GM12878 (cell line): ENCODE data around the gene DUOXA2. TPM values are rescaled to one million over a fixed set of nuclear protein-coding genes. Genes with fewer than 3 reads are reported as not detected.
A peak's percentile ranks its signal among the peaks of the same experiment; 100 is the strongest.

ENCODE experiments used
- ATAC-seq: fragments of 200-7000 bp; cut with Tn5 transposase; 3 replicates; pipeline ENCODE4 v1.9.1; 2020; ENCODE audit warnings: mild to moderate bottlenecking, moderate library complexity
- BruUV-seq: library from RNA; stranded (reverse); fragments of 400-500 nt; replicated peaks from 2 replicates; lab custom pipeline; 2021; lab: Mats Ljungman, UMichigan
- CTCF ChIA-PET: fragments of 300-600 bp; sonication (Branson Sonifier 250); formaldehyde crosslinking; extraction: SDS; loops from one replicate; lab custom pipeline; 2021; ENCODE audit warnings: inconsistent platforms; lab: Yijun Ruan, JAX
- POLR2A ChIA-PET: fragments of 350-600 bp; formaldehyde crosslinking; extraction: SDS; loops from one replicate; lab custom pipeline; 2021; ENCODE audit warnings: inconsistent platforms; lab: Charles Lee
- RAD21 ChIA-PET: fragments of 300-600 bp; sonication (Branson Sonifier 250); formaldehyde crosslinking; loops from one replicate; lab custom pipeline; 2023; ENCODE audit warnings: antibody characterized with exemption; ENCODE audit not compliant: unreplicated experiment; lab: Charles Lee
- SMC1A ChIA-PET: fragments of 300-600 bp; sonication (Branson Sonifier 250); formaldehyde crosslinking; loops from one replicate; lab custom pipeline; 2023; ENCODE audit not compliant: unreplicated experiment, uncharacterized antibody; lab: Charles Lee
- DNase-seq: peaks from one replicate; pipeline ENCODE4 v3.0.0-alpha.2; 2011; ENCODE audit warnings: low read depth, low spot score
- FAIRE-seq: peaks from 3 replicates; lab custom pipeline; 2011; peaks lifted over from hg19 to GRCh38; lab: Jason Lieb, UNC
- H2AFZ ChIP-seq: 2 replicates; pipeline ENCODE4 v1.6.0; 2011; ENCODE audit warnings: low read depth, low read length, control low read depth; ENCODE audit not compliant: control insufficient read depth
- H3K27ac ChIP-seq: 2 replicates; pipeline ENCODE4 v1.5.1; 2011; ENCODE audit warnings: control low read depth; ENCODE audit not compliant: control insufficient read depth, insufficient read depth
- H3K27me3 ChIP-seq, 2 experiments: replicated peaks in 1 of 2; 2 replicates each; pipeline versions ENCODE4 v1.6.0 to v1.6.1; 2011; ENCODE audit warnings: low read length in 1 of 2; ENCODE audit not compliant: control insufficient read depth in 2 of 2, insufficient read depth in 2 of 2
- H3K36me3 ChIP-seq, 2 experiments: 2 replicates each; pipeline ENCODE4 v1.5.1; 2011; ENCODE audit warnings: low read length in 1 of 2; ENCODE audit not compliant: control insufficient read depth in 2 of 2, insufficient read depth in 2 of 2
- H3K4me1 ChIP-seq: 2 replicates; pipeline ENCODE4 v1.6.1; 2011; ENCODE audit warnings: mild to moderate bottlenecking, low read length, moderate library complexity, mixed read lengths; ENCODE audit not compliant: control insufficient read depth, insufficient read depth
- H3K4me2 ChIP-seq: 2 replicates; pipeline ENCODE4 v1.6.0; 2011; ENCODE audit warnings: control low read depth; ENCODE audit not compliant: control insufficient read depth, insufficient read depth
- H3K4me3 ChIP-seq: fragments of 200-600 bp; sonication (generic); 2 replicates; pipeline ENCODE4 v1.5.1; 2016
- H3K79me2 ChIP-seq: 2 replicates; pipeline ENCODE4 v1.6.0; 2011; ENCODE audit warnings: low read length; ENCODE audit not compliant: control insufficient read depth, insufficient read depth
- H3K9ac ChIP-seq: 2 replicates; pipeline ENCODE4 v1.8.0; 2011; ENCODE audit warnings: low read length, control low read depth, mixed read lengths; ENCODE audit not compliant: control insufficient read depth, insufficient read depth
- H3K9me3 ChIP-seq: replicated peaks from 3 replicates; pipeline ENCODE4 v1.5.1; 2011; ENCODE audit warnings: mild to moderate bottlenecking, low read length; ENCODE audit not compliant: control insufficient read depth, insufficient read depth
- H4K20me1 ChIP-seq: 2 replicates; pipeline ENCODE4 v1.6.0; 2011; ENCODE audit not compliant: control insufficient read depth, insufficient read depth
- FOXM1 ChIP-seq: IDR thresholded peaks from 2 replicates; pipeline ENCODE4 v1.6.1; 2012; ENCODE audit warnings: low read depth, mild to moderate bottlenecking, inconsistent platforms, low read length, moderate library complexity
- RAD51 ChIP-seq: fragments of 450-650 bp; IDR thresholded peaks from 2 replicates; pipeline ENCODE4 v1.6.1; 2016; ENCODE audit warnings: moderate library complexity, mild to moderate bottlenecking, inconsistent platforms
- RB1 ChIP-seq: fragments of 450-650 bp; formaldehyde crosslinking; IDR thresholded peaks from 2 replicates; pipeline ENCODE4 v1.6.1; 2017; ENCODE audit warnings: mild to moderate bottlenecking, borderline replicate concordance
- SIX5 ChIP-seq: IDR thresholded peaks from 2 replicates; pipeline ENCODE4 v1.6.1; 2011; ENCODE audit warnings: mild to moderate bottlenecking, low read depth, low read length, moderate library complexity; ENCODE audit not compliant: severe bottlenecking
- SPI1 ChIP-seq: IDR thresholded peaks from 2 replicates; pipeline ENCODE4 v1.6.1; 2011; ENCODE audit warnings: low read depth, mild to moderate bottlenecking, low read length, moderate library complexity, borderline replicate concordance; ENCODE audit not compliant: insufficient read depth
- STAT1 ChIP-seq: fragments of 450-650 bp; conservative IDR thresholded peaks from 2 replicates; pipeline ENCODE4 v1.6.1; 2014; ENCODE audit warnings: antibody characterized with exemption, mild to moderate bottlenecking
- STAT3 ChIP-seq: IDR thresholded peaks from 2 replicates; pipeline ENCODE4 v1.6.1; 2011; ENCODE audit warnings: low read depth, low read length, improper control_type of control experiment
- TARDBP ChIP-seq: IDR thresholded peaks from 2 replicates; pipeline ENCODE4 v1.6.1; 2016; ENCODE audit warnings: borderline replicate concordance
- TCF3 ChIP-seq: IDR thresholded peaks from 2 replicates; pipeline ENCODE4 v1.6.1; 2012; ENCODE audit warnings: low read depth, mild to moderate bottlenecking, low read length, borderline replicate concordance; ENCODE audit not compliant: insufficient read depth
- USF1 ChIP-seq: IDR thresholded peaks from 2 replicates; pipeline ENCODE4 v1.6.1; 2011; ENCODE audit warnings: borderline replicate concordance, low read depth, mild to moderate bottlenecking, moderate library complexity, mixed read lengths, low read length; ENCODE audit not compliant: insufficient read depth; ENCODE audit errors: extremely low read length
- ZSCAN29 ChIP-seq: fragments of 450-650 bp; IDR thresholded peaks from 2 replicates; pipeline ENCODE4 v1.6.1; 2017; ENCODE audit warnings: mild to moderate bottlenecking, moderate library complexity
- WGBS: methylation state at CpG from one replicate; pipeline ENCODE4 v1.1.6; 2016; ENCODE audit warnings: low lambda C conversion rate; ENCODE audit not compliant: insufficient replicate concordance, insufficient coverage; ENCODE audit errors: missing lambda C conversion rate; 5-methylcytosine and 5-hydroxymethylcytosine counted together
- in situ Hi-C: fragments of 300-500 bp; cut with MboI; formaldehyde crosslinking; loops from 9 replicates; pipeline ENCODE4 v1.14.3; 2018; ENCODE audit warnings: mixed read lengths
- intact Hi-C: fragments of 100-400 bp; cut with micrococcal nuclease; formaldehyde crosslinking; loops from one replicate; pipeline ENCODE4 v1.14.2; 2022; ENCODE audit not compliant: unreplicated experiment
- polyA plus RNA-seq, 11 experiments: library from polyadenylated mRNA; depleted of rRNA in 4 of 11; unstranded in 6 of 11; stranded (reverse) in 5 of 11; fragments of >200 nt; fragmentation: Nextera tagmentation in 4 of 11; fragmentation: Illumina TruSeq in 1 of 11; extraction: Ambion mirVana in 4 of 11; extraction: Trizol in 1 of 11; gene quantifications; 1 replicate in 1 of 11; 2 replicates in 10 of 11; pipeline versions ENCODE4 v1.2.1 to v1.2.3, GENCODE V29; 2011 to 2016; ENCODE audit warnings: inconsistent platforms in 2 of 11, missing spikeins in 2 of 11, low read depth in 1 of 11
- total RNA-seq, 4 experiments: library from RNA; depleted of rRNA in 3 of 4; stranded (reverse); fragments of >200 nt in 3 of 4; fragmentation: Illumina TruSeq in 1 of 4; extraction: Trizol in 1 of 4; gene quantifications; 2 replicates each; pipeline versions ENCODE4 v1.2.1 to v1.2.3, GENCODE V29; 2013 to 2021
- TF ChIP-seq, protein P1 (sequence below): IDR thresholded peaks from 2 replicates; pipeline ENCODE4 v1.6.1; 2012; ENCODE audit warnings: low read depth, low read length, improper control_type of control experiment
- TF ChIP-seq, protein P2 (sequence below): fragments of 450-650 bp; IDR thresholded peaks from 2 replicates; pipeline ENCODE4 v1.6.1; 2017; ENCODE audit warnings: mild to moderate bottlenecking, moderate library complexity
- TF ChIP-seq, protein P3 (sequence below): fragments of 150-350 bp; IDR thresholded peaks from 2 replicates; pipeline ENCODE4 v1.6.1; 2014; ENCODE audit warnings: mild to moderate bottlenecking, low read depth, low read length

The DUOXA2 gene
- total and polyA plus RNA-seq, 10 of the 15 experiments (the other 5 are each of a cell fraction or from before 2014, with no cell fraction given) = not detected

GRCh38 chr15:45165536-45165935 lies 51.4 kb downstream of the DUOXA2 start (continued):
- TF ChIP-seq USF1 (no peak), STAT1 (no peak), TARDBP (no peak), SIX5 (no peak), FOXM1 (no peak), ZSCAN29 (no peak), STAT3 (no peak)
- TF ChIP-seq, protein P1, sequence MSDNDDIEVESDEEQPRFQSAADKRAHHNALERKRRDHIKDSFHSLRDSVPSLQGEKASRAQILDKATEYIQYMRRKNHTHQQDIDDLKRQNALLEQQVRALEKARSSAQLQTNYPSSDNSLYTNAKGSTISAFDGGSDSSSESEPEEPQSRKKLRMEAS = no peak

DNA sequence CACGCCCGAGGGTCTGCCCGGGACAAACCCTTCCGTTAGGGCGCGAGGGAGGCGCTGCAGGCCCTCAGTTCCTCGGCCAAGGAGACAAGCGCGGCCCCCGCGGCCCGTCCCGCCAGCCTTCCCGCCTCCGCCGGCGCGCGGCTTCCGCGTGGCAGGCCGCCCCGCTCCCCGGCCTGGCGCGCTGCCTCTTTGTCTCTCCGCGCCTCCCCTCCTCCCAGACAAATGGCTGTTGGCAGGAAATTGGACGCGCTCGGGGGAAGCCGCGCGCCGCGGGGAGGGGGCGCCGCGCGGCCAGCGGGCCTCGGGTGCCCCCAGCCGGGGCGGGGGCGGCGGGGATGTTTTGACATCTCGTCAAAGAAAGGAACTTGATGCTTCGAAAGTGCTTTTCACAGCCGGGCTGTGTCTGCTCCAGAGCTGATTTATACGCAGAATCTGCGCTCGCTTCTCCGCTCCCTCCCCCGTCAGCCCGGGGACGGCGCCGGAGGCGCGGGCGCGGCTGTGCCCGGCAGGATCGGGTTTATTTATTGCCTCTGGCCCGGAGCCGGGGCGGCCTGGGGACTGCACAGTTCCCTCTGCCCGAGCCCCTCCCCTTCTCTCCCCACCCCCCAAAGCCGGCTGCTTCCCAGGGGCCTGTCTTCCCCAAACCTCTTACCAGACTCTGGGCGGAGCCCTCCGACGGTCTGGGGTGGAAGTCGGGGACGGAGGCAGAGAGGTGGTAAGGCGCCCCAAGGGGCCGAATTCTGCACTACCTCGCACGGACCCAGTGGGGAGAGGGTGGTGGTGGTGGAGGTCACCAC lies 52.9 kb downstream of the DUOXA2 start:
- peak; percentile 51 for DNase-seq
- SMC1A ChIA-PET = interaction anchor here (2.1 to 9.7 kb wide), 2 partner anchors 23 to 36 kb away, joined by 5 to 159 read pairs; no protein-coding TSS in a partner anchor
- 1% methylated on average over 54 of the region's 79 CpGs for WGBS
- TF ChIP-seq RAD51 (no peak), TCF3 (0 out of 2 replicates have a peak, but pooled peaks have one; percentile 36), SPI1 (peak; percentile 29; the same call in 1 of the 2 replicates), RB1 (peak; percentile 84; the same call in 1 of the 2 replicates)
- TF ChIP-seq, protein P2, sequence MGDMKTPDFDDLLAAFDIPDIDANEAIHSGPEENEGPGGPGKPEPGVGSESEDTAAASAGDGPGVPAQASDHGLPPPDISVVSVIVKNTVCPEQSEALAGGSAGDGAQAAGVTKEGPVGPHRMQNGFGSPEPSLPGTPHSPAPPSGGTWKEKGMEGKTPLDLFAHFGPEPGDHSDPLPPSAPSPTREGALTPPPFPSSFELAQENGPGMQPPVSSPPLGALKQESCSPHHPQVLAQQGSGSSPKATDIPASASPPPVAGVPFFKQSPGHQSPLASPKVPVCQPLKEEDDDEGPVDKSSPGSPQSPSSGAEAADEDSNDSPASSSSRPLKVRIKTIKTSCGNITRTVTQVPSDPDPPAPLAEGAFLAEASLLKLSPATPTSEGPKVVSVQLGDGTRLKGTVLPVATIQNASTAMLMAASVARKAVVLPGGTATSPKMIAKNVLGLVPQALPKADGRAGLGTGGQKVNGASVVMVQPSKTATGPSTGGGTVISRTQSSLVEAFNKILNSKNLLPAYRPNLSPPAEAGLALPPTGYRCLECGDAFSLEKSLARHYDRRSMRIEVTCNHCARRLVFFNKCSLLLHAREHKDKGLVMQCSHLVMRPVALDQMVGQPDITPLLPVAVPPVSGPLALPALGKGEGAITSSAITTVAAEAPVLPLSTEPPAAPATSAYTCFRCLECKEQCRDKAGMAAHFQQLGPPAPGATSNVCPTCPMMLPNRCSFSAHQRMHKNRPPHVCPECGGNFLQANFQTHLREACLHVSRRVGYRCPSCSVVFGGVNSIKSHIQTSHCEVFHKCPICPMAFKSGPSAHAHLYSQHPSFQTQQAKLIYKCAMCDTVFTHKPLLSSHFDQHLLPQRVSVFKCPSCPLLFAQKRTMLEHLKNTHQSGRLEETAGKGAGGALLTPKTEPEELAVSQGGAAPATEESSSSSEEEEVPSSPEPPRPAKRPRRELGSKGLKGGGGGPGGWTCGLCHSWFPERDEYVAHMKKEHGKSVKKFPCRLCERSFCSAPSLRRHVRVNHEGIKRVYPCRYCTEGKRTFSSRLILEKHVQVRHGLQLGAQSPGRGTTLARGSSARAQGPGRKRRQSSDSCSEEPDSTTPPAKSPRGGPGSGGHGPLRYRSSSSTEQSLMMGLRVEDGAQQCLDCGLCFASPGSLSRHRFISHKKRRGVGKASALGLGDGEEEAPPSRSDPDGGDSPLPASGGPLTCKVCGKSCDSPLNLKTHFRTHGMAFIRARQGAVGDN = peak; percentile 88
- TF ChIP-seq, protein P3, sequence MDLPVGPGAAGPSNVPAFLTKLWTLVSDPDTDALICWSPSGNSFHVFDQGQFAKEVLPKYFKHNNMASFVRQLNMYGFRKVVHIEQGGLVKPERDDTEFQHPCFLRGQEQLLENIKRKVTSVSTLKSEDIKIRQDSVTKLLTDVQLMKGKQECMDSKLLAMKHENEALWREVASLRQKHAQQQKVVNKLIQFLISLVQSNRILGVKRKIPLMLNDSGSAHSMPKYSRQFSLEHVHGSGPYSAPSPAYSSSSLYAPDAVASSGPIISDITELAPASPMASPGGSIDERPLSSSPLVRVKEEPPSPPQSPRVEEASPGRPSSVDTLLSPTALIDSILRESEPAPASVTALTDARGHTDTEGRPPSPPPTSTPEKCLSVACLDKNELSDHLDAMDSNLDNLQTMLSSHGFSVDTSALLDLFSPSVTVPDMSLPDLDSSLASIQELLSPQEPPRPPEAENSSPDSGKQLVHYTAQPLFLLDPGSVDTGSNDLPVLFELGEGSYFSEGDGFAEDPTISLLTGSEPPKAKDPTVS = no peak

More for the DNA sequence above, 52.9 kb downstream of the DUOXA2 start:
- H3K36me3 ChIP-seq = no peaks in the 10 kb centered on the region
- CTCF ChIA-PET = interaction anchor here (0.6 to 16.3 kb wide), 9 partner anchors 15 to 263 kb away, joined by 3 to 253 read pairs (median 5); partner anchors contain the start of gene SHF
- in situ Hi-C loops (no loop called here), intact Hi-C loops (loop anchor here (1.0 kb wide), 1 partner anchor 31 kb away; no protein-coding TSS in a partner anchor)
- peaks cover 4% of the 10 kb centered on the region for H3K79me2 ChIP-seq
- POLR2A ChIA-PET = interaction anchor here (1.4 to 1.7 kb wide), 2 partner anchors 13 to 34 kb away, joined by 4 to 6 read pairs; no protein-coding TSS in a partner anchor
- H4K20me1 ChIP-seq = no peaks in the 10 kb centered on the region
- H3K27ac ChIP-seq = peak overlapping the region; percentile 40
- peaks cover 12% of the 10 kb centered on the region for H3K4me1 ChIP-seq
- peak overlapping the region; percentile 7 for H2AFZ ChIP-seq
- RAD21 ChIA-PET = interaction anchor here (1.4 to 6.6 kb wide), 3 partner anchors 13 to 235 kb away, joined by 4 to 104 read pairs (median 6); a partner anchor contains a TSS
- no peaks in the 10 kb centered on the region for H3K9me3 ChIP-seq
- H3K4me3 ChIP-seq = peak overlapping the region; percentile 79
- H3K4me2 ChIP-seq = peak overlapping the region; percentile 14
- peak overlapping the region; percentile 63 for H3K9ac ChIP-seq
- H3K27me3 ChIP-seq = no peaks in the 10 kb centered on the region
- peak; percentile 95 for ATAC-seq
- no TSS peak for BruUV-seq
- peak; percentile 85 for FAIRE-seq
